Measurements from ENCODE around the gene PALD1.

GRCh38 chr10:70514591-70514990 is 36.0 kb downstream of the PALD1 start:
- no peak for TF ChIP-seq CTCF (conservative IDR thresholded peaks at IDR 0.05)
- no peak for TF ChIP-seq ZFX (IDR thresholded peaks at IDR 0.05)
